SK-N-SH (cell line): ENCODE measurements around the gene ENDOV. TPM values are rescaled to one million over a fixed set of nuclear protein-coding genes. Genes with fewer than 3 reads are reported as not detected.

Source experiments
- CTCF ChIA-PET: fragments of 300-600, 350-600 bp; formaldehyde crosslinking; extraction: SDS; loops from one replicate; lab custom pipeline; 2021; lab: Yijun Ruan, JAX
- POLR2A ChIA-PET: fragments of 350-600 bp; sonication (Branson Sonifier 250); formaldehyde crosslinking; extraction: SDS; loops from one replicate; lab custom pipeline; 2020; ENCODE audit warnings: antibody characterized with exemption, inconsistent platforms; lab: Yijun Ruan, JAX
- DNase-seq: peaks from one replicate; pipeline ENCODE4 v3.0.0; 2012
- H2AFZ ChIP-seq: fragments of 200-600 bp; sonication (generic); 2 replicates; pipeline ENCODE4 v1.8.1; 2016; ENCODE audit warnings: antibody characterized with exemption, mild to moderate bottlenecking, low read depth
- H3F3A ChIP-seq: fragments of 200-600 bp; sonication (generic); replicated peaks from 2 replicates; pipeline ENCODE3; 2016; ENCODE audit warnings: antibody characterized with exemption, mild to moderate bottlenecking; ENCODE audit not compliant: insufficient read depth
- H3K27ac ChIP-seq, 2 experiments: fragments of 200-500 bp in 1 of 2; fragments of 200-600 bp in 1 of 2; sonication (Bioruptor generic) in 1 of 2; sonication (generic), shearing (Covaris generic) in 1 of 2; 2 replicates each; pipeline versions ENCODE4 v1.5.1 to v1.6.1; 2014 to 2016; ENCODE audit warnings: low read depth in 2 of 2, inconsistent platforms in 1 of 2, low read length in 1 of 2, mild to moderate bottlenecking in 1 of 2, mixed read lengths in 1 of 2
- H3K27me3 ChIP-seq: fragments of 200-600 bp; sonication (generic), shearing (Covaris generic); 2 replicates; pipeline ENCODE4 v1.6.1; 2016; ENCODE audit warnings: mixed run types; ENCODE audit not compliant: insufficient read depth
- H3K36me3 ChIP-seq, 2 experiments: fragments of 200-500 bp in 1 of 2; fragments of 200-600 bp in 1 of 2; sonication (Bioruptor generic) in 1 of 2; sonication (generic) in 1 of 2; replicated peaks in 1 of 2; 2 replicates each; pipeline versions ENCODE3 to v1.5.1; 2014 to 2016; ENCODE audit warnings: low read length in 1 of 2, mild to moderate bottlenecking in 1 of 2; ENCODE audit not compliant: insufficient read depth in 2 of 2, control insufficient read depth in 1 of 2
- H3K4me1 ChIP-seq, 2 experiments: fragments of 200-500 bp in 1 of 2; fragments of 200-600 bp in 1 of 2; sonication (Bioruptor generic) in 1 of 2; sonication (generic), shearing (Covaris generic) in 1 of 2; 2 replicates each; pipeline versions ENCODE4 v1.5.1 to v1.6.1; 2014 to 2016; ENCODE audit warnings: low read depth in 1 of 2, low read length in 1 of 2, mixed run types in 1 of 2; ENCODE audit not compliant: insufficient read depth in 2 of 2, control insufficient read depth in 1 of 2
- H3K4me2 ChIP-seq: fragments of 200-600 bp; sonication (generic), shearing (Covaris generic); 2 replicates; pipeline ENCODE4 v1.6.1; 2017; ENCODE audit warnings: mixed run types
- H3K4me3 ChIP-seq, 2 experiments: fragments of 200-500 bp in 1 of 2; fragments of 200-600 bp in 1 of 2; sonication (Bioruptor generic) in 1 of 2; sonication (generic), shearing (Covaris generic) in 1 of 2; 2 replicates each; pipeline versions ENCODE4 v1.5.1 to v1.8.1; 2014 to 2016; ENCODE audit warnings: low read depth in 2 of 2, inconsistent platforms in 1 of 2, low read length in 1 of 2, mild to moderate bottlenecking in 1 of 2, mixed read lengths in 1 of 2, moderate library complexity in 1 of 2
- H3K79me2 ChIP-seq: fragments of 200-600 bp; sonication (generic); 2 replicates; pipeline ENCODE4 v1.8.1; 2017; ENCODE audit warnings: mild to moderate bottlenecking; ENCODE audit not compliant: insufficient read depth
- H3K9ac ChIP-seq: fragments of 200-600 bp; sonication (generic); 2 replicates; pipeline ENCODE4 v1.6.1; 2017; ENCODE audit warnings: mixed run types
- H3K9me2 ChIP-seq: fragments of 200-600 bp; sonication (generic); 2 replicates; pipeline ENCODE4 v1.6.1; 2017; ENCODE audit warnings: mixed run types
- H3K9me3 ChIP-seq: fragments of 200-600 bp; sonication (generic); 2 replicates; pipeline ENCODE4 v1.6.1; 2017; ENCODE audit warnings: mixed run types, mild to moderate bottlenecking, moderate library complexity
- H4K20me1 ChIP-seq: fragments of 200-600 bp; sonication (generic); 2 replicates; pipeline ENCODE4 v1.6.1; 2017; ENCODE audit warnings: mild to moderate bottlenecking, mixed run types; ENCODE audit not compliant: insufficient read depth
- ELF1 ChIP-seq: IDR thresholded peaks from 2 replicates; pipeline ENCODE4 v1.4.0; 2012
- EZH2phosphoT487 ChIP-seq: fragments of 200-600 bp; sonication (generic); IDR thresholded peaks from 2 replicates; pipeline ENCODE4 v1.6.1; 2017; ENCODE audit warnings: low read depth, mixed run types, mild to moderate bottlenecking, antibody characterized with exemption, moderate library complexity, borderline replicate concordance
- FOXM1 ChIP-seq: IDR thresholded peaks from 2 replicates; pipeline ENCODE4 v1.4.0; 2012; ENCODE audit warnings: low read depth, mild to moderate bottlenecking
- GATA2 ChIP-seq: sonication (generic); formaldehyde crosslinking; IDR thresholded peaks from 2 replicates; pipeline ENCODE4 v1.5.0; 2020; ENCODE audit warnings: mild to moderate bottlenecking, missing genetic modification reagents
- JUND ChIP-seq: IDR thresholded peaks from 2 replicates; pipeline ENCODE4 v1.4.0; 2012
- MAX ChIP-seq: IDR thresholded peaks from 2 replicates; pipeline ENCODE4 v1.4.0; 2012; ENCODE audit warnings: low read depth
- MEF2A ChIP-seq: IDR thresholded peaks from 2 replicates; pipeline ENCODE4 v1.4.0; 2012; ENCODE audit warnings: low read depth, borderline replicate concordance
- MXI1 ChIP-seq: IDR thresholded peaks from 2 replicates; pipeline ENCODE4 v1.6.1; 2012; ENCODE audit warnings: mild to moderate bottlenecking, low read depth, low read length, improper control_type of control experiment
- PBX3 ChIP-seq: IDR thresholded peaks from 2 replicates; pipeline ENCODE4; 2012
- POLR2AphosphoS5 ChIP-seq: IDR thresholded peaks from 2 replicates; pipeline ENCODE4 v1.6.1; 2012; ENCODE audit warnings: low read depth, low read length
- RAD21 ChIP-seq: IDR thresholded peaks from 2 replicates; pipeline ENCODE4 v1.6.1; 2012; ENCODE audit warnings: mild to moderate bottlenecking, low read length
- RCOR1 ChIP-seq: fragments of 150-350 bp; IDR thresholded peaks from 2 replicates; pipeline ENCODE4 v1.6.1; 2017; ENCODE audit warnings: antibody characterized with exemption, low read length
- RFX5 ChIP-seq: IDR thresholded peaks from 2 replicates; pipeline ENCODE4 v1.6.1; 2012; ENCODE audit warnings: mild to moderate bottlenecking, improper control_type of control experiment, low read length
- TCF12 ChIP-seq: IDR thresholded peaks from 2 replicates; pipeline ENCODE4 v1.4.0; 2012
- YY1 ChIP-seq: IDR thresholded peaks from 2 replicates; pipeline ENCODE4 v1.4.0; 2012; ENCODE audit warnings: low read depth, mild to moderate bottlenecking
- WGBS: methylation state at CpG from one replicate; pipeline ENCODE4 v1.1.6; 2017; ENCODE audit warnings: low lambda C conversion rate; 5-methylcytosine and 5-hydroxymethylcytosine counted together
- polyA plus RNA-seq, 3 experiments: library from polyadenylated mRNA; depleted of rRNA; stranded (reverse); fragments of >200 nt; gene quantifications; 2 replicates each; pipeline ENCODE4 v1.2.3, GENCODE V29; 2012
- TF ChIP-seq, protein P1 (sequence below): IDR thresholded peaks from 2 replicates; pipeline ENCODE4 v1.6.1; 2012; ENCODE audit warnings: mild to moderate bottlenecking, low read depth, low read length, moderate library complexity
- TF ChIP-seq, protein P2 (sequence below): IDR thresholded peaks from 2 replicates; pipeline ENCODE4 v1.4.0; 2012; ENCODE audit warnings: low read depth, borderline replicate concordance

ENDOV gene
- polyA plus RNA-seq, 1 of the 3 experiments (the other 2 are of a cell fraction), result 83.6 TPM

DNA sequence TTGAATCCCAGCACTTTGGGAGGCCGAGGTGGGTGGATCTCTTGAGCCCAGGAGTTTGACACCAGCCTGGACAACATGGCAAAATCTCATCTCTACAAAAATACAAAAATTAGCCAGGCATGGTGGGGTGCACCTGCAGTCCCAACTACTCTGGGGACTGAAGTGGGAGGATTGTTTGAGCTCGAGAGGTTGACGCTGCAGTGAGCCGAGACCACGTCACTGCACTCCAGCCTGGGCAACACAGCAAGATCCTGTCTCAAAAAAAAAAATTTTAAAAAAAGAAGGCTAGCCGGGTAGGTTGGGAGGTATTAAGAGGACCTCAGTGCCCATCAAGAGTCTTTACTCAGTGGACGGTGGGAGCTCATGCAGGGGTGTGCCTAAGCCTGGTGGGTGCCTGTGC is 65.3 kb downstream of the ENDOV start:
- POLR2A ChIA-PET, result no interaction called here
- H4K20me1 ChIP-seq, result peaks cover 10% of the 10 kb centered on the region
- 72% methylated on average over 7 of the region's 7 CpGs for WGBS
- H2AFZ ChIP-seq, result no peak overlapping the region
- TF ChIP-seq GATA2 (CRISPR knock-in tag) (no peak), RCOR1 (no peak), TCF12 (no peak)
- H3K4me2 ChIP-seq, result no peak overlapping the region
- H3F3A ChIP-seq, result no peaks in the 10 kb centered on the region
- no peak overlapping the region for H3K9ac ChIP-seq
- H3K9me3 ChIP-seq, result no peaks in the 10 kb centered on the region
- no peaks in the 10 kb centered on the region for H3K36me3 ChIP-seq
- peaks cover 77% of the 10 kb centered on the region for H3K27me3 ChIP-seq
- CTCF ChIA-PET, result interaction anchor here (1.2 to 2.8 kb wide), 5 partner anchors 11 to 419 kb away, joined by 4 to 11 read pairs (median 6); no protein-coding TSS in a partner anchor
- DNase-seq, result no peak
- H3K9me2 ChIP-seq, result no peaks in the 10 kb centered on the region
- no peak overlapping the region for H3K4me3 ChIP-seq
- peaks cover 0 to 11% of the 10 kb centered on the region in 2 experiments; a peak in 1 of 4 replicates for H3K4me1 ChIP-seq
- H3K79me2 ChIP-seq, result no peaks in the 10 kb centered on the region
- no peak overlapping the region for H3K27ac ChIP-seq

DNA sequence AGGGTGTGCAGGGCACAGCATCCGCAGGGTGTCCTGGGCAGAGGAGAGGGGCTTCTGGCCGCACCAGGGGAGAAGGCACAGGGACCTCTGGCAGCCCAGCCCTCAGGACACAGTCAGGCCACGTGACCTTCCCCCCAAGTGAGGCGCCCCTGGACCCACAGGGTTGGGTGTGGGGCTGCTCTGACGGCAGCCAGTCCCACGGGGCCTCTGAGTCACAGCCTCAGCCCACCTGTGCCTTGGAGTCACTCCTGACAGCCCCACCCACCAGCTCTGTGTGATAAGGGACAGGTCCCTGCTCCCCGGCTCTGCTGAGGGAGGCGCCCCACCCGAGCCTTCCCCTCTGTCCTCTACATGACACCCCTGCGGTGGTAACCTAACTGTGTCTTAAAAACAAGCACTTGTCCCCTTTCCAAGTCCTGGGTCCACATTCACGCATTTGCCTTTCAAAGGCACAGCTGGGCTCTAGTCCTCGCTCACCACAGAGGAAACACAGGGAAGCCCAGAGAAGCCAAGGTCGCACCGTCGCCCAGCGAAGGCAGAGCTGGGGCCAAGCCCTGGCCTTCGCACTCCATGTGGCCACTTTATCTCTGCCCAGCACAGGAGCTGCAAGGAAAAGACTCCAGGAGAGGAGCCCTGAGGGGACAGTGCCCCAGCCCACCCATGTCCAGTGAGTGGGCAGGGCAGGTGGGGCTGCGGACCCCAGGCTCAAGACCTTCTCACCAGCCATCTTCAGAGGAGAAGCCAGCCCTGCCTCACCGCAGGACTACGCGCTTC is 66.5 kb downstream of the ENDOV start:
- POLR2A ChIA-PET, result interaction anchor here (0.6 kb wide), 1 partner anchor 507 kb away, joined by 3 read pairs; no protein-coding TSS in a partner anchor
- Histone ChIP-seq H3K4me1 (peaks cover 0 to 4% of the 10 kb centered on the region in 2 experiments; a peak in 1 of 4 replicates), H3K36me3 (no peaks in the 10 kb centered on the region), H2AFZ (no peak overlapping the region), H3F3A (no peaks in the 10 kb centered on the region), H3K9me3 (no peaks in the 10 kb centered on the region), H3K9me2 (no peaks in the 10 kb centered on the region), H3K4me3 (no peak overlapping the region), H3K27me3 (peaks cover 66% of the 10 kb centered on the region), H4K20me1 (0 out of 2 replicates have a peak, but pooled peaks cover 6% of the 10 kb centered on the region), H3K27ac (no peak overlapping the region), H3K79me2 (no peaks in the 10 kb centered on the region), H3K9ac (no peak overlapping the region), H3K4me2 (no peak overlapping the region)
- TF ChIP-seq EZH2phosphoT487 (no peak), RAD21 (no peak), TCF12 (no peak), JUND (no peak), PBX3 (no peak), YY1 (no peak), POLR2AphosphoS5 (no peak)
- CTCF ChIA-PET, result interaction anchor here (0.9 to 2.8 kb wide), 6 partner anchors 14 to 418 kb away, joined by 3 to 11 read pairs (median 6); no protein-coding TSS in a partner anchor
- DNase-seq, result no peak
- 52% methylated on average over 18 of the region's 21 CpGs for WGBS

- Histone ChIP-seq H3K36me3 (no peaks in the 10 kb centered on the region), H3K4me1 (peaks cover 0 to 4% of the 10 kb centered on the region in 2 experiments; a peak in 1 of 4 replicates), H3K27ac (no peak overlapping the region), H3K9me3 (no peaks in the 10 kb centered on the region), H3K4me2 (no peak overlapping the region), H4K20me1 (0 out of 2 replicates have a peak, but pooled peaks cover 3% of the 10 kb centered on the region), H3K4me3 (no peak overlapping the region), H3K79me2 (no peaks in the 10 kb centered on the region), H3K27me3 (peaks cover 61% of the 10 kb centered on the region), H3K9ac (no peak overlapping the region), H2AFZ (no peak overlapping the region), H3K9me2 (no peaks in the 10 kb centered on the region), H3F3A (no peaks in the 10 kb centered on the region)
- no peak for DNase-seq
- ChIA-PET POLR2A (interaction anchor here (0.6 kb wide), 1 partner anchor 506 kb away, joined by 3 read pairs; no protein-coding TSS in a partner anchor), CTCF (interaction anchor here (1.5 to 2.8 kb wide), 4 partner anchors 17 to 384 kb away, joined by 3 to 11 read pairs (median 6); no protein-coding TSS in a partner anchor)
- 72% methylated on average over 2 of the region's 4 CpGs for WGBS
- TF ChIP-seq JUND, result no peak
- TF ChIP-seq RFX5, result no peak
- TF ChIP-seq, protein P1, sequence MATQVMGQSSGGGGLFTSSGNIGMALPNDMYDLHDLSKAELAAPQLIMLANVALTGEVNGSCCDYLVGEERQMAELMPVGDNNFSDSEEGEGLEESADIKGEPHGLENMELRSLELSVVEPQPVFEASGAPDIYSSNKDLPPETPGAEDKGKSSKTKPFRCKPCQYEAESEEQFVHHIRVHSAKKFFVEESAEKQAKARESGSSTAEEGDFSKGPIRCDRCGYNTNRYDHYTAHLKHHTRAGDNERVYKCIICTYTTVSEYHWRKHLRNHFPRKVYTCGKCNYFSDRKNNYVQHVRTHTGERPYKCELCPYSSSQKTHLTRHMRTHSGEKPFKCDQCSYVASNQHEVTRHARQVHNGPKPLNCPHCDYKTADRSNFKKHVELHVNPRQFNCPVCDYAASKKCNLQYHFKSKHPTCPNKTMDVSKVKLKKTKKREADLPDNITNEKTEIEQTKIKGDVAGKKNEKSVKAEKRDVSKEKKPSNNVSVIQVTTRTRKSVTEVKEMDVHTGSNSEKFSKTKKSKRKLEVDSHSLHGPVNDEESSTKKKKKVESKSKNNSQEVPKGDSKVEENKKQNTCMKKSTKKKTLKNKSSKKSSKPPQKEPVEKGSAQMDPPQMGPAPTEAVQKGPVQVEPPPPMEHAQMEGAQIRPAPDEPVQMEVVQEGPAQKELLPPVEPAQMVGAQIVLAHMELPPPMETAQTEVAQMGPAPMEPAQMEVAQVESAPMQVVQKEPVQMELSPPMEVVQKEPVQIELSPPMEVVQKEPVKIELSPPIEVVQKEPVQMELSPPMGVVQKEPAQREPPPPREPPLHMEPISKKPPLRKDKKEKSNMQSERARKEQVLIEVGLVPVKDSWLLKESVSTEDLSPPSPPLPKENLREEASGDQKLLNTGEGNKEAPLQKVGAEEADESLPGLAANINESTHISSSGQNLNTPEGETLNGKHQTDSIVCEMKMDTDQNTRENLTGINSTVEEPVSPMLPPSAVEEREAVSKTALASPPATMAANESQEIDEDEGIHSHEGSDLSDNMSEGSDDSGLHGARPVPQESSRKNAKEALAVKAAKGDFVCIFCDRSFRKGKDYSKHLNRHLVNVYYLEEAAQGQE, result no peak
- TF ChIP-seq MEF2A, result no peak
- TF ChIP-seq FOXM1, result no peak
- no peak for TF ChIP-seq ELF1
- no peak for TF ChIP-seq MAX
- no peak for TF ChIP-seq YY1
- TF ChIP-seq, protein P2, sequence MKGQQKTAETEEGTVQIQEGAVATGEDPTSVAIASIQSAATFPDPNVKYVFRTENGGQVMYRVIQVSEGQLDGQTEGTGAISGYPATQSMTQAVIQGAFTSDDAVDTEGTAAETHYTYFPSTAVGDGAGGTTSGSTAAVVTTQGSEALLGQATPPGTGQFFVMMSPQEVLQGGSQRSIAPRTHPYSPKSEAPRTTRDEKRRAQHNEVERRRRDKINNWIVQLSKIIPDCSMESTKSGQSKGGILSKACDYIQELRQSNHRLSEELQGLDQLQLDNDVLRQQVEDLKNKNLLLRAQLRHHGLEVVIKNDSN, result no peak
- TF ChIP-seq RCOR1, result no peak
- TF ChIP-seq MXI1, result no peak
Observed at GRCh38 chr17:80482058-80482318, 67.0 kb downstream of the ENDOV start.
